HUES64 (cell line): ENCODE data around the gene CAMK1D.

ENCODE experiments used
- H3K27ac ChIP-seq: 2 replicates; pipeline ENCODE4 v1.7.0; 2013; ENCODE audit warnings: low read depth, low read length, inconsistent platforms
- H3K27me3 ChIP-seq: 2 replicates; pipeline ENCODE4 v1.6.1; 2013; ENCODE audit warnings: mild to moderate bottlenecking, low read length; ENCODE audit not compliant: insufficient read depth
- H3K36me3 ChIP-seq: 2 replicates; pipeline ENCODE4 v1.6.1; 2013; ENCODE audit warnings: mild to moderate bottlenecking, low read length; ENCODE audit not compliant: insufficient read depth
- H3K4me1 ChIP-seq: 2 replicates; pipeline ENCODE4 v1.6.1; 2013; ENCODE audit warnings: mild to moderate bottlenecking, low read length, moderate library complexity; ENCODE audit not compliant: insufficient read depth
- H3K4me3 ChIP-seq: 2 replicates; pipeline ENCODE4 v1.5.1; 2013; ENCODE audit warnings: mild to moderate bottlenecking, low read length, moderate library complexity
- H3K9ac ChIP-seq: 2 replicates; pipeline ENCODE4 v1.6.1; 2013; ENCODE audit warnings: mild to moderate bottlenecking, low read depth, low read length
- H3K9me3 ChIP-seq: 2 replicates; pipeline ENCODE4 v1.6.1; 2013; ENCODE audit warnings: low read depth, low read length; ENCODE audit not compliant: insufficient read depth
- WGBS: fragments of 150-250, 120-280 bp; methylation state at CpG from one replicate; pipeline ENCODE4 v1.1.7; 2013; ENCODE audit warnings: missing lambda C conversion rate; 5-methylcytosine and 5-hydroxymethylcytosine counted together

Gene CAMK1D

DNA sequence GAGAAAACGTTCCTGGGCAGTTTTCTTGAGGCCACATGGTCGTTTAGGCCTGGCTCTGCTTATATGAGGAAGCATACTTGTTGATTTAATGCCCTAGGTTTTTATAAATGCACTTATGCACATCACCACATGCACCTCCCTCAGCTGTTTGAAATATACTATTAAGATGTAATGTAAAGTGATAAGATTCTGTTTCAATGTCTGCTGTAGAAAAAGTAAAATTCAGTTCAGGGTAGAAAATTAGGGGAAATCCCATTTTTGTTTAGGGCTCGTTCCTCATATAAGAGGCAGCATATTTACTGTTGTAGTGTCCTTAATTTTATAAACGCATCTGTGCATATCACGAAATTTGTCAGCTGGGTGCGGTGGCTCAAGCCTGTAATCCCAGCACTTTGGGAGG, 7.8 kb upstream of the CAMK1D start:
- Histone ChIP-seq H3K9me3 (no peaks in the 10 kb centered on the region), H3K27ac (no peak overlapping the region), H3K27me3 (no peaks in the 10 kb centered on the region), H3K9ac (no peak overlapping the region), H3K36me3 (no peaks in the 10 kb centered on the region), H3K4me3 (no peak overlapping the region), H3K4me1 (no peaks in the 10 kb centered on the region)
- WGBS = 86% methylated on average over 6 of the region's 6 CpGs

DNA sequence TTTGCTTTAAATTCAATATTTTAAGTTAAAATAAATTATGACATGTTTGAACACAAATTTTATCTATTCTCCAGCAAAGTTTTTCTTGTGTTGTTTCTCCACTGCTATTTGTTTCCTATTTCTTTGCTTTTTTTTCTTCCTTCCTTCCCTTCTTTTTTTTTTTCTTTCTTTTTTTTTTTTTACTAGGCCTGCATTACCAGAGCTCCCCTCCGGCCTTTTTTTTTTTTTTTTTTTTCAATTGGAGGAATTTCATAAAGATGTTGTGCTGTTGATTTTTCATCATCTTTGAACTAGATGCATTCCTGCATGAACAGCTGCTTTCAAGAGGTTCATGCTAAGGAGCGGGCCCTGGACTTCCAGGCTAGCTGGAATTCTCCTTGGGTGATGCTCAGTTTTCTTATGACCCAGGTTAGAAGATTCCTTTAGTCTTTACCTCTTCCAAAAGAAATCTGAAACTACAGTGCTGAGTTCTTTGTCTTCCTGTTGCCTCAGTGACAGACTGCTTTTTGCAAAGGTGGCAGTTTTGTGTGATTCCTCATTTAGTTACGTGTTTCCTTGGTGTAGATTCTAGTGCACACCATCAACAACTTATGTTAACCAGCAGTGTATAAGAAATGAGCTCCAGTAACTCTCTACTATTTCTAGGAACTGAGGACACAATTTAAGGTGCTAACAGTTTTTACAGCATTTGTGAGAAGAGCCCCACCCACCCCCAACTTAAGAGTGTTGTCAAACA, 4.8 kb upstream of the CAMK1D start:
- 94% methylated on average over 2 of the region's 3 CpGs for WGBS
- Histone ChIP-seq H3K27me3 (peaks cover 20% of the 10 kb centered on the region), H3K36me3 (no peaks in the 10 kb centered on the region), H3K9ac (no peak overlapping the region), H3K4me1 (no peaks in the 10 kb centered on the region), H3K9me3 (no peaks in the 10 kb centered on the region), H3K27ac (no peak overlapping the region), H3K4me3 (no peak overlapping the region)

DNA sequence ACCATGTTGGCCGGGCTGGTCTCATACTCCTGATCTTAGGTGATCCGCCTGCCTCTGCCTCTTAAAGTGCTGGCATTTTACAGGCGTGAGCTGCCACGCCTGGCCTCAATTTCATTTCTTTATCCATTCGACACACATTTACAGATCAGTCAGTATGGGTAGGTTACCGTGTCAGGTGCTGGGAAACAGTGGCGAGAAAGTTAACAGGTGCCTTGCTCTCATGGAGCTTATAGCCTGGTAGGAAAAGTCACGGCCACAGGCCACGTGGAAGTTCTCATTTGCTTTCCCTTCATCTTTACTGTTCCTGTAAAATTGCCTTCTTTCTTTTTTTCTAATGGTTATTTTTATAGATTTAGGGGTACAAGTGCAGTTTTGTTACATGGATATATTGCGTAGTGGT, 2.6 kb upstream of the CAMK1D start:
- Histone ChIP-seq H3K27me3 (peaks cover 38% of the 10 kb centered on the region), H3K9me3 (no peaks in the 10 kb centered on the region), H3K36me3 (no peaks in the 10 kb centered on the region), H3K9ac (no peak overlapping the region), H3K27ac (no peak overlapping the region), H3K4me3 (no peak overlapping the region), H3K4me1 (peaks cover 6% of the 10 kb centered on the region)
- WGBS = 88% methylated on average over 9 of the region's 10 CpGs

GRCh38 chr10:12348294-12348869, 965 bp upstream of the CAMK1D start:
- no peaks in the 10 kb centered on the region for H3K9me3 ChIP-seq
- H3K4me3 ChIP-seq = peak overlapping the region; percentile 62
- H3K36me3 ChIP-seq = no peaks in the 10 kb centered on the region
- H3K27me3 ChIP-seq = peaks cover 42% of the 10 kb centered on the region
- 18% methylated on average over 24 of the region's 24 CpGs for WGBS
- no peak overlapping the region for H3K27ac ChIP-seq
- no peak overlapping the region; the same call in 1 of the 2 replicates for H3K9ac ChIP-seq
- H3K4me1 ChIP-seq = peaks cover 12% of the 10 kb centered on the region

GRCh38 chr10:12349629-12350166, 351 bp downstream of the CAMK1D start:
- Histone ChIP-seq H3K36me3 (no peaks in the 10 kb centered on the region), H3K4me3 (peak overlapping the region; percentile 74), H3K27me3 (peaks cover 42% of the 10 kb centered on the region), H3K4me1 (peaks cover 13% of the 10 kb centered on the region), H3K9ac (peak overlapping the region; percentile 53), H3K9me3 (no peaks in the 10 kb centered on the region), H3K27ac (peak overlapping the region; percentile 52; the same call in 1 of the 2 replicates)
- under 1% methylated on average over 73 of the region's 73 CpGs for WGBS

GRCh38 chr10:12350167-12350872, 973 bp downstream of the CAMK1D start:
- H3K4me1 ChIP-seq = peaks cover 13% of the 10 kb centered on the region
- H3K27ac ChIP-seq = no peak overlapping the region
- no peaks in the 10 kb centered on the region for H3K9me3 ChIP-seq
- H3K36me3 ChIP-seq = no peaks in the 10 kb centered on the region
- peak overlapping the region; percentile 74 for H3K4me3 ChIP-seq
- WGBS = under 1% methylated on average over 45 of the region's 47 CpGs
- peaks cover 42% of the 10 kb centered on the region for H3K27me3 ChIP-seq
- H3K9ac ChIP-seq = peak overlapping the region; percentile 53

DNA sequence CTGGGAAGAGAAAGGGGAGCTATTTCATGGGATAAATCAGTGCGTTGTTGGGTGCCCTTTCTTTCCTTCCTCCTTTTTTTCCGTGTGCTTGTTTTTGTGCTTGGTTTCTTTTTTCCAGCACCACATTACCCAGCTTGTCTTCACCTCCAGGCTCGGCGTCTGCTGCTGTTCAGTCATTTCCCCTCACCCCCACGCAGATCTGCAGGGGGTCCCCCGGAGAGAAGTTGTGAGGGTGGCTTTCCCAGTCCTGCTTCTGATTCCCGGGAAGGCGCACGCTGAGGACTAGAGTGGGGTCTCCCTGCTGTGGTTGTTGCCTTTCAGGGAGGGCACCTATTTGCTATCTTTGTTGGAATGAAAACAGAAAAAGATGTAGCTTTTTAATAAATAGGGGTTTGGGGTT, 1.6 kb downstream of the CAMK1D start:
- 10% methylated on average over 7 of the region's 9 CpGs for WGBS
- Histone ChIP-seq H3K36me3 (no peaks in the 10 kb centered on the region), H3K27ac (no peak overlapping the region), H3K9me3 (no peaks in the 10 kb centered on the region), H3K9ac (no peak overlapping the region), H3K27me3 (peaks cover 42% of the 10 kb centered on the region), H3K4me1 (peaks cover 13% of the 10 kb centered on the region), H3K4me3 (peak overlapping the region; percentile 74)

DNA sequence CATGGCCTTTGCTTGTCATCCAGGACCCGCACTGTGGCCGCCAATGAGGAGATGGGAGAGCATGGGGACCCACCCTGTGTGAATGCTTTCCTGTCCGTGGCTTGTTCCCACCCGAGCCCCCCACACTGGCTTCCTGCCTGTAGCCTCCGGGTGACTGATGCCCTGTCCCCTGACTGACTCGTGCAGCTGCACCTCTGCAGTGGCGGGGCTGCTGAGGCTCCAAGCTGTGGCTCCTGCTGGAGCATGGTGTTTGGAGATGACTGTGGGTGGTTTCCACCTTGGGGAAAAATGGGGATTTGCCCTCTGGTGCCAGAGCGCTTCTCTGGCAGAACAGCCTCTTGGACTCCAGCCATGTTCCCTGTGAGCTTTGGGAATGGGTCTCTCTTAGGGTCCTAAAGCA, 2.1 kb downstream of the CAMK1D start:
- Histone ChIP-seq H3K4me3 (peak overlapping the region; percentile 74; the same call in 1 of the 2 replicates), H3K36me3 (no peaks in the 10 kb centered on the region), H3K27me3 (peaks cover 42% of the 10 kb centered on the region), H3K4me1 (peaks cover 13% of the 10 kb centered on the region), H3K9me3 (no peaks in the 10 kb centered on the region), H3K9ac (no peak overlapping the region), H3K27ac (no peak overlapping the region)
- WGBS = 57% methylated on average over 8 of the region's 8 CpGs

DNA sequence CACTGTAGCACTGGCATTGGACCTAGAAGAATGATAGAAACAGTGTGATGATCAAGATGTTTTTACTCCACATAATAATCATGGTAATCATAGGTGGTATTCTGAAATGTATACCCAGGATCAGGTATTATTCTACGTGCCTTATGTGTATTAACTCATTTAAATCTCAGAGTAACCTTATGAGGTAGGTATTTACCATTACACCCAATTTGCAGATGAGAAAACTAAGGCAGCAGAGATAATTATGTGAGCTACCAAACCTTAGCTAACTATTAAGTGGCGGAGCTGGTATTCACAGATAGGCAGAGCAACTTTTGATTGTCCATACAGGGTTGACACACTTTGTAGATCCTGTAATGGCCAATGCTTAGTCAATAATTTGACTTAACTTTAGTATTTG, 2.5 kb downstream of the CAMK1D start:
- Histone ChIP-seq H3K4me3 (no peak overlapping the region), H3K27me3 (peaks cover 41% of the 10 kb centered on the region), H3K36me3 (no peaks in the 10 kb centered on the region), H3K9me3 (no peaks in the 10 kb centered on the region), H3K27ac (no peak overlapping the region), H3K9ac (no peak overlapping the region), H3K4me1 (peaks cover 13% of the 10 kb centered on the region)
- WGBS = 96% methylated on average over 1 of the region's 2 CpGs

- Histone ChIP-seq H3K4me3 (no peak overlapping the region), H3K27me3 (peaks cover 24% of the 10 kb centered on the region), H3K9me3 (no peaks in the 10 kb centered on the region), H3K9ac (no peak overlapping the region), H3K27ac (no peak overlapping the region), H3K4me1 (peaks cover 14% of the 10 kb centered on the region), H3K36me3 (no peaks in the 10 kb centered on the region)
- 76% methylated on average over 9 of the region's 12 CpGs for WGBS
Measured at GRCh38 chr10:12353399-12354242, 4.3 kb downstream of the CAMK1D start.
